SK-N-SH (cell line): ENCODE data around the gene G6PC2. TPM values are rescaled to one million over a fixed set of nuclear protein-coding genes. Genes with fewer than 3 reads are reported as not detected.

Source experiments
- CTCF ChIA-PET: fragments of 300-600, 350-600 bp; formaldehyde crosslinking; extraction: SDS; loops from one replicate; lab custom pipeline; 2021; lab: Yijun Ruan, JAX
- POLR2A ChIA-PET: fragments of 350-600 bp; sonication (Branson Sonifier 250); formaldehyde crosslinking; extraction: SDS; loops from one replicate; lab custom pipeline; 2020; ENCODE audit warnings: antibody characterized with exemption, inconsistent platforms; lab: Yijun Ruan, JAX
- DNase-seq: peaks from one replicate; pipeline ENCODE4 v3.0.0; 2012
- H2AFZ ChIP-seq: fragments of 200-600 bp; sonication (generic); 2 replicates; pipeline ENCODE4 v1.8.1; 2016; ENCODE audit warnings: antibody characterized with exemption, mild to moderate bottlenecking, low read depth
- H3F3A ChIP-seq: fragments of 200-600 bp; sonication (generic); replicated peaks from 2 replicates; pipeline ENCODE3; 2016; ENCODE audit warnings: antibody characterized with exemption, mild to moderate bottlenecking; ENCODE audit not compliant: insufficient read depth
- H3K27ac ChIP-seq, 2 experiments: fragments of 200-500 bp in 1 of 2; fragments of 200-600 bp in 1 of 2; sonication (Bioruptor generic) in 1 of 2; sonication (generic), shearing (Covaris generic) in 1 of 2; 2 replicates each; pipeline versions ENCODE4 v1.5.1 to v1.6.1; 2014 to 2016; ENCODE audit warnings: low read depth in 2 of 2, inconsistent platforms in 1 of 2, low read length in 1 of 2, mild to moderate bottlenecking in 1 of 2, mixed read lengths in 1 of 2
- H3K27me3 ChIP-seq: fragments of 200-600 bp; sonication (generic), shearing (Covaris generic); 2 replicates; pipeline ENCODE4 v1.6.1; 2016; ENCODE audit warnings: mixed run types; ENCODE audit not compliant: insufficient read depth
- H3K36me3 ChIP-seq, 2 experiments: fragments of 200-500 bp in 1 of 2; fragments of 200-600 bp in 1 of 2; sonication (Bioruptor generic) in 1 of 2; sonication (generic) in 1 of 2; replicated peaks in 1 of 2; 2 replicates each; pipeline versions ENCODE3 to v1.5.1; 2014 to 2016; ENCODE audit warnings: low read length in 1 of 2, mild to moderate bottlenecking in 1 of 2; ENCODE audit not compliant: insufficient read depth in 2 of 2, control insufficient read depth in 1 of 2
- H3K4me1 ChIP-seq, 2 experiments: fragments of 200-500 bp in 1 of 2; fragments of 200-600 bp in 1 of 2; sonication (Bioruptor generic) in 1 of 2; sonication (generic), shearing (Covaris generic) in 1 of 2; 2 replicates each; pipeline versions ENCODE4 v1.5.1 to v1.6.1; 2014 to 2016; ENCODE audit warnings: low read depth in 1 of 2, low read length in 1 of 2, mixed run types in 1 of 2; ENCODE audit not compliant: insufficient read depth in 2 of 2, control insufficient read depth in 1 of 2
- H3K4me2 ChIP-seq: fragments of 200-600 bp; sonication (generic), shearing (Covaris generic); 2 replicates; pipeline ENCODE4 v1.6.1; 2017; ENCODE audit warnings: mixed run types
- H3K4me3 ChIP-seq, 2 experiments: fragments of 200-500 bp in 1 of 2; fragments of 200-600 bp in 1 of 2; sonication (Bioruptor generic) in 1 of 2; sonication (generic), shearing (Covaris generic) in 1 of 2; 2 replicates each; pipeline versions ENCODE4 v1.5.1 to v1.8.1; 2014 to 2016; ENCODE audit warnings: low read depth in 2 of 2, inconsistent platforms in 1 of 2, low read length in 1 of 2, mild to moderate bottlenecking in 1 of 2, mixed read lengths in 1 of 2, moderate library complexity in 1 of 2
- H3K79me2 ChIP-seq: fragments of 200-600 bp; sonication (generic); 2 replicates; pipeline ENCODE4 v1.8.1; 2017; ENCODE audit warnings: mild to moderate bottlenecking; ENCODE audit not compliant: insufficient read depth
- H3K9ac ChIP-seq: fragments of 200-600 bp; sonication (generic); 2 replicates; pipeline ENCODE4 v1.6.1; 2017; ENCODE audit warnings: mixed run types
- H3K9me2 ChIP-seq: fragments of 200-600 bp; sonication (generic); 2 replicates; pipeline ENCODE4 v1.6.1; 2017; ENCODE audit warnings: mixed run types
- H3K9me3 ChIP-seq: fragments of 200-600 bp; sonication (generic); 2 replicates; pipeline ENCODE4 v1.6.1; 2017; ENCODE audit warnings: mixed run types, mild to moderate bottlenecking, moderate library complexity
- H4K20me1 ChIP-seq: fragments of 200-600 bp; sonication (generic); 2 replicates; pipeline ENCODE4 v1.6.1; 2017; ENCODE audit warnings: mild to moderate bottlenecking, mixed run types; ENCODE audit not compliant: insufficient read depth
- EP300 ChIP-seq, 2 experiments: IDR thresholded peaks; 2 replicates each; pipeline versions ENCODE4 v1.4.0 to v1.6.1; 2012; ENCODE audit warnings: borderline replicate concordance in 1 of 2, low read depth in 1 of 2, low read length in 1 of 2
- FOSL2 ChIP-seq: IDR thresholded peaks from 2 replicates; pipeline ENCODE4 v1.4.0; 2012; ENCODE audit warnings: low read depth, mild to moderate bottlenecking, moderate library complexity, borderline replicate concordance
- FOXJ3 ChIP-seq: sonication (generic); formaldehyde crosslinking; IDR thresholded peaks from 2 replicates; pipeline ENCODE4 v1.5.1; 2020; ENCODE audit warnings: mild to moderate bottlenecking, missing genetic modification reagents
- FOXM1 ChIP-seq: IDR thresholded peaks from 2 replicates; pipeline ENCODE4 v1.4.0; 2012; ENCODE audit warnings: low read depth, mild to moderate bottlenecking
- GATA2 ChIP-seq: sonication (generic); formaldehyde crosslinking; IDR thresholded peaks from 2 replicates; pipeline ENCODE4 v1.5.0; 2020; ENCODE audit warnings: mild to moderate bottlenecking, missing genetic modification reagents
- MXI1 ChIP-seq: IDR thresholded peaks from 2 replicates; pipeline ENCODE4 v1.6.1; 2012; ENCODE audit warnings: mild to moderate bottlenecking, low read depth, low read length, improper control_type of control experiment
- NFIC ChIP-seq: IDR thresholded peaks from 2 replicates; pipeline ENCODE4 v1.4.0; 2012; ENCODE audit warnings: borderline replicate concordance
- RFX5 ChIP-seq: IDR thresholded peaks from 2 replicates; pipeline ENCODE4 v1.6.1; 2012; ENCODE audit warnings: mild to moderate bottlenecking, improper control_type of control experiment, low read length
- RXRA ChIP-seq: IDR thresholded peaks from 2 replicates; pipeline ENCODE4 v1.4.0; 2012; ENCODE audit warnings: low read depth, mild to moderate bottlenecking, borderline replicate concordance
- SIN3A ChIP-seq: IDR thresholded peaks from 2 replicates; pipeline ENCODE4 v1.6.1; 2012; ENCODE audit warnings: low read depth, mild to moderate bottlenecking, low read length, moderate library complexity, borderline replicate concordance
- TEAD4 ChIP-seq: IDR thresholded peaks from 2 replicates; pipeline ENCODE4 v1.4.0; 2012; ENCODE audit warnings: mild to moderate bottlenecking, borderline replicate concordance; ENCODE audit not compliant: insufficient read depth
- YY1 ChIP-seq: IDR thresholded peaks from 2 replicates; pipeline ENCODE4 v1.4.0; 2012; ENCODE audit warnings: low read depth, mild to moderate bottlenecking
- WGBS: methylation state at CpG from one replicate; pipeline ENCODE4 v1.1.6; 2017; ENCODE audit warnings: low lambda C conversion rate; 5-methylcytosine and 5-hydroxymethylcytosine counted together
- polyA plus RNA-seq, 3 experiments: library from polyadenylated mRNA; depleted of rRNA; stranded (reverse); fragments of >200 nt; gene quantifications; 2 replicates each; pipeline ENCODE4 v1.2.3, GENCODE V29; 2012
- TF ChIP-seq, protein P1 (sequence below): IDR thresholded peaks from 2 replicates; pipeline ENCODE4 v1.4.0; 2012; ENCODE audit warnings: low read depth, borderline replicate concordance
- TF ChIP-seq, protein P2 (sequence below): fragments of 200-600 bp; sonication (generic); IDR thresholded peaks from 2 replicates; pipeline ENCODE4 v1.6.1; 2017; ENCODE audit warnings: antibody characterized with exemption, mild to moderate bottlenecking, moderate library complexity
- TF ChIP-seq, protein P3 (sequence below): IDR thresholded peaks from 2 replicates; pipeline ENCODE4; 2012

The G6PC2 gene
- polyA plus RNA-seq, 1 of the 3 experiments (the other 2 are of a cell fraction) = not detected

DNA sequence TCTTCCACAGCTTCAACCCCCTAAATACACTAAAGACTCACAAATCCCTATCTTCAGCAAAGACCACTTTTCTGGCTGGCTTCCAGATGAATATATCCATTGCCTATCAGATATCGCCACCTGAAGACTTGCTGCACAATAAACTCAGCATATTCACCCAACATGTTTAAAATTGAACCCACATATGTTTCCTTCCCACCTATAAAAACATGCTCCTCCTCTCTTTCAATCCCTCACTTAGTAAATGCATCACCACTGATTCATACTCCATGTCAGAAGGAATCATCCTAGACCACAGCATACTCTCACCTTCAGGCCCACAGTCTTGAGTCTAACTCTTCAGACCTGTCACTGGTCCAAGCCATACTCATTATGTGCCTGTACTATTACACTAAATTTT, 16.1 kb upstream of the G6PC2 start:
- Histone ChIP-seq H4K20me1 (no peaks in the 10 kb centered on the region), H3K9ac (no peak overlapping the region), H3K27me3 (no peaks in the 10 kb centered on the region), H3K27ac (no peak overlapping the region)
- TF ChIP-seq FOSL2 (0 out of 2 replicates have a peak, but pooled peaks have one; percentile 21), MXI1 (no peak), NFIC (peak; percentile 26; the same call in 1 of the 2 replicates)
- TF ChIP-seq, all 33 proteins: peak for 2
- no peak for DNase-seq
- H3K4me2 ChIP-seq = no peak overlapping the region
- ChIA-PET POLR2A (no interaction called here), CTCF (no interaction called here)
- WGBS = 100% methylated on average over 1 of the region's 1 CpG
- no peak overlapping the region for H2AFZ ChIP-seq
- H3F3A ChIP-seq = no peaks in the 10 kb centered on the region
- H3K4me3 ChIP-seq = no peak overlapping the region
- peaks cover 46% of the 10 kb centered on the region for H3K79me2 ChIP-seq
- peaks cover 6% of the 10 kb centered on the region in 2 experiments; a peak in 2 of 4 replicates for H3K4me1 ChIP-seq
- no peaks in the 10 kb centered on the region for H3K9me2 ChIP-seq
- no peaks in the 10 kb centered on the region for H3K9me3 ChIP-seq
- H3K36me3 ChIP-seq = peaks cover 0 to 2% of the 10 kb centered on the region in 2 experiments

DNA sequence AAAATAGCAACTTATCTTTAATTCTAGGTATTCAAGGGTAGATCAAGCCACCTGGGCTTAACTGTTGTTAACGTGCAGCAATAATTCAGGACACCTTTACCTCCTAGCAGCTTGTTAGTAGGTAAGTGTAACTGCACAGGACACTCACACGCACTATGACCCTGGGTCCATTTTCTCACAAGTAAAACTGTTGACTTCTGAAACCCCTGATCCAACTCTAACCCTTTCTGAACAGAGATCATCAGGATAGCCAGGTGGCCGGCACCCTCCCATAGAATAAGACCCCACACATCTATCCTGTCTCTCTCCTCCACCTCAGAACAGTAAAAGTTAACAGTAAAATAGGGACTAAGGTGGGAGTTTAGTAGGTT, 11.5 kb upstream of the G6PC2 start:
- no peaks in the 10 kb centered on the region for H4K20me1 ChIP-seq
- H3K9me2 ChIP-seq = no peaks in the 10 kb centered on the region
- DNase-seq = no peak
- peak overlapping the region; percentile 97 for H2AFZ ChIP-seq
- peaks cover 6 to 7% of the 10 kb centered on the region in 2 experiments; a peak in 2 of 4 replicates for H3K4me1 ChIP-seq
- H3K9ac ChIP-seq = peak overlapping the region; percentile 72
- H3K27ac ChIP-seq = no peak overlapping the region
- H3K4me3 ChIP-seq = peak overlapping the region; percentile 74 to 90
- H3K4me2 ChIP-seq = peak overlapping the region; percentile 81
- 9% methylated on average over 3 of the region's 3 CpGs for WGBS
- H3K79me2 ChIP-seq = peaks cover 21% of the 10 kb centered on the region
- H3F3A ChIP-seq = peaks cover 6% of the 10 kb centered on the region
- no peaks in the 10 kb centered on the region for H3K36me3 ChIP-seq
- H3K9me3 ChIP-seq = no peaks in the 10 kb centered on the region
- ChIA-PET CTCF (no interaction called here), POLR2A (no interaction called here)
- H3K27me3 ChIP-seq = no peaks in the 10 kb centered on the region
- TF ChIP-seq RXRA (no peak), FOXJ3 (CRISPR knock-in tag) (no peak)
- TF ChIP-seq, all 33 proteins: peak for 0

DNA sequence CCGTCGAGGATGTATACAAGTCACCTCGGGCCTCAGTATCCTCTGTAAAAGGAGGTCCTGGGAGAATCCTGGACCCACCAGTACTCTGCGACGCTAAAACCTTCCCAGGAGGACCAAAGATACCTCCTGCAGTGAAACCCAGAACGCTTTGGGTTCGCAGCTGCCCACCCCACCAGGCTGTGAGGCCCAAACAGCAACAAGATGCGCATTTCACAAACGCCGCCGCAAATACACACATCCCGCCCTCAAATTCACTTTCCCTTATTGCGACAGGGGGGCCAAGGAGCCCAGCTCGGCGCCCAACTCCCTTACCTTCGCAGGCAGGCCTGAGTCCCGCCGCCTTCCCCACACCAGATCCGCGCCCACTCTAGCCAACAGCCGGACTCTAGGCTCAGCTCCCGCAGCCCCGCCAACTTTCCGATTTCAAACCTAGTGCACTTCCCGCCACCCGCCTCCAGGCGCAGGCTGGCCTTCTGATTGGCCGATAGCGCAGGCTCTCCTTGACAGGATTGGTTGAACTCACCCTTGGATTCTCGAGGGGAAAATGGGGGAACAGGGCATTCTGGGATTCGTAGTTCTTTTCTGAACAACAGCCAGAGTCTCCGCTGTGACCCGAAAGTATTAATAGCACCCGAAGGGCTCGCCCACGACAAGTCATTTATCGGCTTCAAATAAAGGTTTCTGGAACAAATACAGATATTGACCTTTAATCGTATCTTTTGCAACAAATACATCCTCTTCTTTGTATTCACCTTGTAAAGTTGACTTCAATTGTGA, 10.9 kb upstream of the G6PC2 start, which contains the start of gene SPC25:
Gene SPC25, minus strand, starts transcription at position 425 of the 777 bp plus-strand sequence. CDS start 911 bp downstream, outside the sequence.
- H3K9me3 ChIP-seq = no peaks in the 10 kb centered on the region
- H3K27me3 ChIP-seq = no peaks in the 10 kb centered on the region
- CTCF ChIA-PET = no interaction called here
- under 1% methylated on average over 26 of the region's 38 CpGs for WGBS
- POLR2A ChIA-PET = no interaction called here
- peaks cover 6 to 7% of the 10 kb centered on the region in 2 experiments; a peak in 2 of 4 replicates for H3K4me1 ChIP-seq
- peak within 1 kb of the TSS; percentile 74 to 90 for H3K4me3 ChIP-seq
- peaks cover 21% of the 10 kb centered on the region for H3K79me2 ChIP-seq
- peak within 1 kb of the TSS; percentile 81 for H3K4me2 ChIP-seq
- no peaks in the 10 kb centered on the region for H3K9me2 ChIP-seq
- peak; percentile 93 for DNase-seq
- 0 out of 4 replicates have a peak within 1 kb of the TSS, but pooled peaks of 1 of the 2 experiments have one; percentile 19 for H3K27ac ChIP-seq
- no peaks in the 10 kb centered on the region for H4K20me1 ChIP-seq
- H2AFZ ChIP-seq = peak within 1 kb of the TSS; percentile 97
- H3K9ac ChIP-seq = peak within 1 kb of the TSS; percentile 72
- H3F3A ChIP-seq = peaks cover 6% of the 10 kb centered on the region
- H3K36me3 ChIP-seq = no peaks in the 10 kb centered on the region
- TF ChIP-seq, protein P1, sequence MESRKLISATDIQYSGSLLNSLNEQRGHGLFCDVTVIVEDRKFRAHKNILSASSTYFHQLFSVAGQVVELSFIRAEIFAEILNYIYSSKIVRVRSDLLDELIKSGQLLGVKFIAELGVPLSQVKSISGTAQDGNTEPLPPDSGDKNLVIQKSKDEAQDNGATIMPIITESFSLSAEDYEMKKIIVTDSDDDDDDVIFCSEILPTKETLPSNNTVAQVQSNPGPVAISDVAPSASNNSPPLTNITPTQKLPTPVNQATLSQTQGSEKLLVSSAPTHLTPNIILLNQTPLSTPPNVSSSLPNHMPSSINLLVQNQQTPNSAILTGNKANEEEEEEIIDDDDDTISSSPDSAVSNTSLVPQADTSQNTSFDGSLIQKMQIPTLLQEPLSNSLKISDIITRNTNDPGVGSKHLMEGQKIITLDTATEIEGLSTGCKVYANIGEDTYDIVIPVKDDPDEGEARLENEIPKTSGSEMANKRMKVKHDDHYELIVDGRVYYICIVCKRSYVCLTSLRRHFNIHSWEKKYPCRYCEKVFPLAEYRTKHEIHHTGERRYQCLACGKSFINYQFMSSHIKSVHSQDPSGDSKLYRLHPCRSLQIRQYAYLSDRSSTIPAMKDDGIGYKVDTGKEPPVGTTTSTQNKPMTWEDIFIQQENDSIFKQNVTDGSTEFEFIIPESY = peak; percentile 98
- TF ChIP-seq GATA2 = no peak
- TF ChIP-seq YY1 = peak; percentile 78
- TF ChIP-seq NFIC = no peak
- TF ChIP-seq, protein P2, sequence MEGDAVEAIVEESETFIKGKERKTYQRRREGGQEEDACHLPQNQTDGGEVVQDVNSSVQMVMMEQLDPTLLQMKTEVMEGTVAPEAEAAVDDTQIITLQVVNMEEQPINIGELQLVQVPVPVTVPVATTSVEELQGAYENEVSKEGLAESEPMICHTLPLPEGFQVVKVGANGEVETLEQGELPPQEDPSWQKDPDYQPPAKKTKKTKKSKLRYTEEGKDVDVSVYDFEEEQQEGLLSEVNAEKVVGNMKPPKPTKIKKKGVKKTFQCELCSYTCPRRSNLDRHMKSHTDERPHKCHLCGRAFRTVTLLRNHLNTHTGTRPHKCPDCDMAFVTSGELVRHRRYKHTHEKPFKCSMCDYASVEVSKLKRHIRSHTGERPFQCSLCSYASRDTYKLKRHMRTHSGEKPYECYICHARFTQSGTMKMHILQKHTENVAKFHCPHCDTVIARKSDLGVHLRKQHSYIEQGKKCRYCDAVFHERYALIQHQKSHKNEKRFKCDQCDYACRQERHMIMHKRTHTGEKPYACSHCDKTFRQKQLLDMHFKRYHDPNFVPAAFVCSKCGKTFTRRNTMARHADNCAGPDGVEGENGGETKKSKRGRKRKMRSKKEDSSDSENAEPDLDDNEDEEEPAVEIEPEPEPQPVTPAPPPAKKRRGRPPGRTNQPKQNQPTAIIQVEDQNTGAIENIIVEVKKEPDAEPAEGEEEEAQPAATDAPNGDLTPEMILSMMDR = no peak
- TF ChIP-seq TEAD4 = no peak
- peak; percentile 69 for TF ChIP-seq MXI1
- TF ChIP-seq RFX5 = no peak
- no peak for TF ChIP-seq EP300 (IDR thresholded peaks at IDR 0.05; ENCODE audit: borderline replicate concordance in 1 of 2, low read depth in 1 of 2, low read length in 1 of 2)
- TF ChIP-seq, protein P3, sequence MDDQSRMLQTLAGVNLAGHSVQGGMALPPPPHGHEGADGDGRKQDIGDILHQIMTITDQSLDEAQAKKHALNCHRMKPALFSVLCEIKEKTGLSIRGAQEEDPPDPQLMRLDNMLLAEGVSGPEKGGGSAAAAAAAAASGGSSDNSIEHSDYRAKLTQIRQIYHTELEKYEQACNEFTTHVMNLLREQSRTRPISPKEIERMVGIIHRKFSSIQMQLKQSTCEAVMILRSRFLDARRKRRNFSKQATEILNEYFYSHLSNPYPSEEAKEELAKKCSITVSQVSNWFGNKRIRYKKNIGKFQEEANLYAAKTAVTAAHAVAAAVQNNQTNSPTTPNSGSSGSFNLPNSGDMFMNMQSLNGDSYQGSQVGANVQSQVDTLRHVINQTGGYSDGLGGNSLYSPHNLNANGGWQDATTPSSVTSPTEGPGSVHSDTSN = no peak
- TF ChIP-seq FOXM1 = peak; percentile 40; the same call in 1 of the 2 replicates
- TF ChIP-seq SIN3A = peak; percentile 71; the same call in 1 of the 2 replicates
- TF ChIP-seq FOSL2 = no peak
